Glutamatergic neuron (in vitro differentiated cells): ENCODE measurements around the gene APP. TPM values are rescaled to one million over a fixed set of nuclear protein-coding genes. Genes with fewer than 3 reads are reported as not detected.
A peak's percentile ranks its signal among the peaks of the same experiment; 100 is the strongest.

ENCODE experiments used
- DNase-seq: peaks from one replicate; pipeline ENCODE4 v3.0.0; 2022
- H3K27ac Mint-ChIP-seq: one replicate; pipeline ENCODE4 v1.8.0; 2020; ENCODE audit warnings: mild to moderate bottlenecking, mixed read lengths, inconsistent platforms; ENCODE audit not compliant: unreplicated experiment
- H3K27me3 Mint-ChIP-seq: one replicate; pipeline ENCODE4 v1.8.0; 2020; ENCODE audit warnings: mild to moderate bottlenecking, moderate library complexity, mixed read lengths, inconsistent platforms; ENCODE audit not compliant: unreplicated experiment
- H3K36me3 Mint-ChIP-seq: one replicate; pipeline ENCODE4 v1.8.0; 2020; ENCODE audit warnings: mild to moderate bottlenecking, mixed read lengths, inconsistent platforms; ENCODE audit not compliant: unreplicated experiment
- H3K4me1 Mint-ChIP-seq: one replicate; pipeline ENCODE4 v1.8.0; 2020; ENCODE audit warnings: mild to moderate bottlenecking, low read depth, mixed read lengths, inconsistent platforms; ENCODE audit not compliant: unreplicated experiment
- H3K4me3 Mint-ChIP-seq: one replicate; pipeline ENCODE4 v1.8.0; 2020; ENCODE audit warnings: mild to moderate bottlenecking, mixed read lengths, inconsistent platforms; ENCODE audit not compliant: unreplicated experiment
- H3K9me3 Mint-ChIP-seq: one replicate; pipeline ENCODE4 v1.8.0; 2020; ENCODE audit warnings: mild to moderate bottlenecking, moderate library complexity, mixed read lengths, inconsistent platforms; ENCODE audit not compliant: unreplicated experiment
- total RNA-seq: library from RNA; stranded (reverse); fragmentation: NEBNext Ultra II Directional; extraction: Animal tissue kit (Norgen Biotek cat#: 25700); gene quantifications from one replicate; pipeline ENCODE4 v1.2.1, GENCODE V29; 2021; ENCODE audit not compliant: unreplicated experiment
- TF ChIP-seq, protein P1 (sequence below): fragments of 200-600 bp; sonication (generic); IDR thresholded peaks from one replicate; pipeline ENCODE4 v1.5.0; 2021; ENCODE audit not compliant: partially characterized antibody, unreplicated experiment

Gene APP
- total RNA-seq, 1 donor from 2014 or later = 735 TPM

DNA sequence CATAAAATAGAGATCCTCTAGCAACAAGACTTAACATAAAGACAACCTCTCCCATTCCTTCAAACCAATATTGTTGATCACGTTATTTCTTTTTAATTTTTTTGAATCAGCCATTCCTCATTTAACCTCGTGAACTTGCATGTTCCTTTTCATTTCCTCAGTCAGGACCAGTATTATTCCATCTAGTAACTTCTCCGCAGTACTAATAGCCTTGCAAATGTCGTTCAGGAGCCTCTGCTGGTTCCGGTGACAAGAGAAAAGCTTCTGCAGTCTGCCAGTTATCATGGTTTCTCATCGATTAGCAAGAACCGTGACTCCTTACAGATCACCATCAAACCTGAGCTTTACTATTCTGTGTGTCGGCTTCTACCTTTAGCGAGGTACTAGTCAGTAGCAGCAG lies 3.0 kb downstream of the APP start:
- no peak for DNase-seq
- Mint-ChIP-seq H3K4me3 (peak overlapping the region; percentile 94), H3K36me3 (no peaks in the 10 kb centered on the region), H3K4me1 (peaks cover 35% of the 10 kb centered on the region), H3K9me3 (peaks cover 23% of the 10 kb centered on the region), H3K27ac (peak overlapping the region; percentile 83), H3K27me3 (peaks cover 21% of the 10 kb centered on the region)
- TF ChIP-seq, protein P1, sequence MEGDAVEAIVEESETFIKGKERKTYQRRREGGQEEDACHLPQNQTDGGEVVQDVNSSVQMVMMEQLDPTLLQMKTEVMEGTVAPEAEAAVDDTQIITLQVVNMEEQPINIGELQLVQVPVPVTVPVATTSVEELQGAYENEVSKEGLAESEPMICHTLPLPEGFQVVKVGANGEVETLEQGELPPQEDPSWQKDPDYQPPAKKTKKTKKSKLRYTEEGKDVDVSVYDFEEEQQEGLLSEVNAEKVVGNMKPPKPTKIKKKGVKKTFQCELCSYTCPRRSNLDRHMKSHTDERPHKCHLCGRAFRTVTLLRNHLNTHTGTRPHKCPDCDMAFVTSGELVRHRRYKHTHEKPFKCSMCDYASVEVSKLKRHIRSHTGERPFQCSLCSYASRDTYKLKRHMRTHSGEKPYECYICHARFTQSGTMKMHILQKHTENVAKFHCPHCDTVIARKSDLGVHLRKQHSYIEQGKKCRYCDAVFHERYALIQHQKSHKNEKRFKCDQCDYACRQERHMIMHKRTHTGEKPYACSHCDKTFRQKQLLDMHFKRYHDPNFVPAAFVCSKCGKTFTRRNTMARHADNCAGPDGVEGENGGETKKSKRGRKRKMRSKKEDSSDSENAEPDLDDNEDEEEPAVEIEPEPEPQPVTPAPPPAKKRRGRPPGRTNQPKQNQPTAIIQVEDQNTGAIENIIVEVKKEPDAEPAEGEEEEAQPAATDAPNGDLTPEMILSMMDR = no peak

DNA sequence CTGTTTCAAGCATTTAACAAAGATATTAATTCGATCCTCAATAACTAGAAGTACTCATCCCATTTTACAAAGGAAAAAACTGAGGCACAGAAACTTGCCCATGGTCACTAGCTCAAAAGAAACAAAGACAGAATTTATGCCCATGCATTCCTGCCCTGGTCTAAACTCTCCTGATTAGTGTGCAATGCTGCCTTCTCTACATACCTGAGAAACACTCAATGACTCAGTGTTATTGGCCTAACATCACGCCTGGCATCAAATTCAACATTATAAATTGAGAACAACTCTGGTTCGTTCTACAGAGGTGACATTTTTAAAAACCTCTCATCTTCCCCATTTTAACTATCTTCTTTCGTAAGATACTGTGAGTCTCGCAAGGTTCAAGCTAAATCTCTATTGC lies 5.2 kb downstream of the APP start:
- Mint-ChIP-seq H3K4me1 (peaks cover 36% of the 10 kb centered on the region), H3K9me3 (peaks cover 14% of the 10 kb centered on the region), H3K36me3 (no peaks in the 10 kb centered on the region)

DNA sequence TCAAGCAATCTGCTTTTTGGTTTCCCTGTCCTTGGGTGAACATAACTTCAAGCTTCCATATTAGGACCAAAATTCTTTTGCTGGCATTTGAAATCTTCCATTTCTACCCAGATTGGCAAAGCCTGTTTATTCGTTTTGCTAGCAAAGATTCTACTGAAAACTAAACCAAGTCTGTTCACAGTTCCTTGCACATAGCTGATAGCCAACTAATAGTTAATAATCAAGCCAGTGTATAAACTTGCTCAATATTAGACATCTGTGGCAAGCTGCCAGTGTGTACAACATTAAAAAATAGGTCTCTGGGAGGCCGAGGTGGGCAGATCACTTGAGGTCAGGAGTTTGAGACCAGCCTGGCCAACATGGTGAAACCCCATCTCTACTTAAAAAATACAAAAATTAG lies 6.3 kb downstream of the APP start:
- H3K27ac Mint-ChIP-seq = no peak overlapping the region
- peaks cover 16% of the 10 kb centered on the region for H3K27me3 Mint-ChIP-seq
- H3K9me3 Mint-ChIP-seq = peaks cover 18% of the 10 kb centered on the region
- no peak for DNase-seq
- no peaks in the 10 kb centered on the region for H3K36me3 Mint-ChIP-seq
- H3K4me1 Mint-ChIP-seq = peaks cover 43% of the 10 kb centered on the region
- no peak overlapping the region for H3K4me3 Mint-ChIP-seq
- TF ChIP-seq, protein P1 = no peak

More for the DNA sequence above, 5.2 kb downstream of the APP start:
- DNase-seq = no peak
- Mint-ChIP-seq H3K27me3 (peaks cover 16% of the 10 kb centered on the region), H3K4me3 (peak overlapping the region; percentile 63), H3K27ac (peak overlapping the region; percentile 45)
- TF ChIP-seq, protein P1 = no peak

DNA sequence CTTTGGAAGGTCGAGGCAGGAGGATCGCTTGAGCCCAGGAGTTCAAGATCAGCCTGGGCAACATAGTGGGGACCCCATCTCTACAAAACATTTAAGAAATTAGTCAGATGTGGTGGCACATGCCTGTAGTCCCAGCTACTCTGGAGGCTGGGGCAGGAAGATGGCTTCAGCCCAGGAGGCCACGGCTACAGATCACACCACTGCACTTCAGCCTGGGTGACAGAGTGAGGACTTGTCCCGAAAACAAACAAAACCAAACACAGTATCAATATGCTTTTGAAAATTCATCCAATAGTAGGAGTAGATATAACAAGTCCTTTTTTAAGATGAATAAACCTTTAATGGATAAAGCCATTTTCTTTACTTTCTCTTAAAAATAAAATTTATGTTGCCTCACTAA lies 8.5 kb downstream of the APP start:
- TF ChIP-seq, protein P1 = no peak
- no peak overlapping the region for H3K27ac Mint-ChIP-seq
- H3K36me3 Mint-ChIP-seq = no peaks in the 10 kb centered on the region
- no peak for DNase-seq
- H3K9me3 Mint-ChIP-seq = peaks cover 7% of the 10 kb centered on the region
- H3K4me3 Mint-ChIP-seq = no peak overlapping the region
- H3K27me3 Mint-ChIP-seq = peaks cover 6% of the 10 kb centered on the region
- H3K4me1 Mint-ChIP-seq = peaks cover 39% of the 10 kb centered on the region

DNA sequence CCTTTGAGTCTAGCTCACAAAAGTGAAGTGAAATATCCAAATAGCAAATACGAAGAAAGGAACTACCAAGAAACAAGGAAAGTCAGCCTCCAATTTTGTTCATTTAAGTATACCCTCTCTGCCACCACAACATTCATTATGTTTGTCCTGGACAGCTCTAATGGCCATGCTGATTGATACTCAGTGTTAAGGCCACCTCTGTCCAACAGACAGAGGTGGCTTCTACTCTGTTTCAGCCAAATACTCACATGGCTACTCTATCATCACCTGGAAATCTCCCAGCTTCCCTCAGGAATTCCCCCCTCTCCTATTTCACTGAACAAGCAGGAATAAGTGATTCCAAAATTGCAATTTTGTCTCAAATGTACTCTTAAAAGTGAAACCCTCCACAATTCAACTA lies 10.7 kb downstream of the APP start:
- TF ChIP-seq, protein P1 = no peak
- Mint-ChIP-seq H3K27ac (peak overlapping the region; percentile 34), H3K36me3 (no peaks in the 10 kb centered on the region), H3K9me3 (peaks cover 7% of the 10 kb centered on the region), H3K27me3 (no peaks in the 10 kb centered on the region), H3K4me1 (peaks cover 27% of the 10 kb centered on the region), H3K4me3 (no peak overlapping the region)
- no peak for DNase-seq
